WTC11 (cell line): Measurements from ENCODE around the gene GRK4. TPM values are rescaled to one million over a fixed set of nuclear protein-coding genes. Genes with fewer than 3 reads are reported as not detected.

Experiments used
- CREB1 ChIP-seq: sonication (generic); formaldehyde crosslinking; IDR thresholded peaks from 2 replicates; pipeline ENCODE4 v1.8.0; 2023; ENCODE audit warnings: mild to moderate bottlenecking, missing genetic modification reagents
- CREM ChIP-seq: sonication (generic); formaldehyde crosslinking; IDR thresholded peaks from 2 replicates; pipeline ENCODE4 v1.8.1; 2022; ENCODE audit warnings: mild to moderate bottlenecking, missing genetic modification reagents, moderate library complexity
- CTCF ChIP-seq: fragments of 200-600 bp; IDR thresholded peaks from 2 replicates; pipeline ENCODE4 v1.8.0; 2022; ENCODE audit warnings: antibody characterized with exemption
- E2F1 ChIP-seq: sonication (generic); formaldehyde crosslinking; IDR thresholded peaks from 2 replicates; pipeline ENCODE4 v1.8.0; 2022; ENCODE audit warnings: mild to moderate bottlenecking, missing genetic modification reagents
- E2F5 ChIP-seq: sonication (generic); formaldehyde crosslinking; IDR thresholded peaks from 2 replicates; pipeline ENCODE4 v1.8.1; 2022; ENCODE audit warnings: mild to moderate bottlenecking, moderate library complexity, missing genetic modification reagents
- HMGXB4 ChIP-seq: sonication (generic); formaldehyde crosslinking; IDR thresholded peaks from 2 replicates; pipeline ENCODE4 v1.8.1; 2023; ENCODE audit warnings: mild to moderate bottlenecking, moderate library complexity, missing genetic modification reagents
- MXD4 ChIP-seq: fragments of 250-450 bp; sonication (Bioruptor Pico); IDR thresholded peaks from 2 replicates; pipeline ENCODE4 v1.8.0; 2021; ENCODE audit warnings: mild to moderate bottlenecking, moderate library complexity, borderline replicate concordance
- MYBL2 ChIP-seq: sonication (generic); formaldehyde crosslinking; IDR thresholded peaks from 2 replicates; pipeline ENCODE4 v1.8.1; 2023; ENCODE audit warnings: mild to moderate bottlenecking, moderate library complexity, missing genetic modification reagents
- NFE2L1 ChIP-seq: sonication (generic); formaldehyde crosslinking; IDR thresholded peaks from 2 replicates; pipeline ENCODE4 v1.8.1; 2023; ENCODE audit warnings: missing genetic modification reagents
- NR2C2 ChIP-seq: sonication (generic); formaldehyde crosslinking; IDR thresholded peaks from 2 replicates; pipeline ENCODE4 v1.8.0; 2022; ENCODE audit warnings: mild to moderate bottlenecking, missing genetic modification reagents
- NR3C1 ChIP-seq: sonication (generic); formaldehyde crosslinking; conservative IDR thresholded peaks from 2 replicates; pipeline ENCODE4 v1.8.1; 2023; ENCODE audit warnings: low read depth, mild to moderate bottlenecking, missing genetic modification reagents
- OVOL2 ChIP-seq: fragments of 250-450 bp; sonication (Bioruptor Pico); IDR thresholded peaks from 2 replicates; pipeline ENCODE4 v1.9.0; 2021; ENCODE audit warnings: mild to moderate bottlenecking, borderline replicate concordance
- PRRX2 ChIP-seq: fragments of 250-450 bp; sonication (Bioruptor Pico); IDR thresholded peaks from 2 replicates; pipeline ENCODE4 v1.8.0; 2021; ENCODE audit warnings: mild to moderate bottlenecking
- STAT6 ChIP-seq: sonication (generic); formaldehyde crosslinking; conservative IDR thresholded peaks from 2 replicates; pipeline ENCODE4 v1.8.1; 2023; ENCODE audit warnings: mild to moderate bottlenecking, low read depth, missing genetic modification reagents, moderate library complexity
- TCF7 ChIP-seq: sonication (generic); formaldehyde crosslinking; IDR thresholded peaks from 2 replicates; pipeline ENCODE4 v1.8.0; 2022; ENCODE audit warnings: mild to moderate bottlenecking, low read depth, missing genetic modification reagents, moderate library complexity
- TEAD1 ChIP-seq: sonication (generic); formaldehyde crosslinking; IDR thresholded peaks from 2 replicates; pipeline ENCODE4 v1.8.0; 2022; ENCODE audit warnings: mild to moderate bottlenecking, missing genetic modification reagents
- ZNF138 ChIP-seq: sonication (generic); formaldehyde crosslinking; conservative IDR thresholded peaks from 2 replicates; pipeline ENCODE4 v1.8.1; 2022; ENCODE audit warnings: mild to moderate bottlenecking, moderate library complexity, missing genetic modification reagents
- ZNF263 ChIP-seq: sonication (generic); formaldehyde crosslinking; IDR thresholded peaks from 2 replicates; pipeline ENCODE4 v1.8.1; 2022; ENCODE audit warnings: low read depth, mild to moderate bottlenecking, moderate library complexity, missing genetic modification reagents
- ZNF281 ChIP-seq: sonication (generic); formaldehyde crosslinking; IDR thresholded peaks from 2 replicates; pipeline ENCODE4 v1.8.0; 2023; ENCODE audit warnings: mild to moderate bottlenecking, missing genetic modification reagents
- ZNF416 ChIP-seq: fragments of 250-450 bp; sonication (Bioruptor Pico); IDR thresholded peaks from 2 replicates; pipeline ENCODE4 v1.9.0; 2021; ENCODE audit warnings: mild to moderate bottlenecking, inconsistent platforms
- ZNF423 ChIP-seq: fragments of 250-450 bp; sonication (Bioruptor Pico); IDR thresholded peaks from 2 replicates; pipeline ENCODE4 v2.1.2; 2022; ENCODE audit warnings: mild to moderate bottlenecking, moderate library complexity
- ZNF425 ChIP-seq: fragments of 250-450 bp; sonication (Bioruptor Pico); conservative IDR thresholded peaks from 2 replicates; pipeline ENCODE4 v1.9.0; 2021; ENCODE audit warnings: mild to moderate bottlenecking
- ZSCAN18 ChIP-seq: fragments of 250-450 bp; sonication (Bioruptor Pico); IDR thresholded peaks from 2 replicates; pipeline ENCODE4 v2.1.2; 2022; ENCODE audit warnings: mild to moderate bottlenecking, moderate library complexity
- total RNA-seq: library from RNA; stranded (reverse); gene quantifications from 3 replicates; pipeline ENCODE4 v1.2.3, GENCODE V29; 2021

The GRK4 gene
- total RNA-seq, 1 experiment from 2014 or later, result 1.4 TPM

- TF ChIP-seq ZNF281 (peak; percentile 73), OVOL2 (no peak), CTCF (no peak), PRRX2 (CRISPR knock-in tag) (no peak), ZSCAN18 (CRISPR knock-in tag) (no peak), NR2C2 (peak; percentile 23; the same call in 1 of the 2 replicates), E2F5 (CRISPR knock-in tag) (peak; percentile 23; the same call in 1 of the 2 replicates), CREB1 (peak; percentile 84), ZNF416 (CRISPR knock-in tag) (no peak), TCF7 (CRISPR knock-in tag) (no peak; the same call in 1 of the 2 replicates), STAT6 (no peak), TEAD1 (CRISPR knock-in tag) (peak; percentile 83; the same call in 1 of the 2 replicates), ZNF263 (no peak), MXD4 (CRISPR knock-in tag) (no peak), MYBL2 (peak; percentile 89), ZNF425 (CRISPR knock-in tag) (no peak), CREM (CRISPR knock-in tag) (peak; percentile 93; the same call in 1 of the 2 replicates), ZNF138 (CRISPR knock-in tag) (no peak), HMGXB4 (no peak), NR3C1 (CRISPR knock-in tag) (no peak), ZNF423 (CRISPR knock-in tag) (no peak), NFE2L1 (CRISPR knock-in tag) (no peak; the same call in 1 of the 2 replicates), E2F1 (CRISPR knock-in tag) (peak; percentile 57; the same call in 1 of the 2 replicates)
These were observed 28.3 kb upstream of the GRK4 start (continued) for GRCh38 chr4:2934813-2935761.
